Measurements from ENCODE around the gene HDDC3. TPM values are rescaled to one million over a fixed set of nuclear protein-coding genes. Genes with fewer than 3 reads are reported as not detected.

HDDC3 gene
- polyA plus RNA-seq, 1 of the 3 experiments (the other 2 are of a cell fraction): 25.8 TPM

DNA sequence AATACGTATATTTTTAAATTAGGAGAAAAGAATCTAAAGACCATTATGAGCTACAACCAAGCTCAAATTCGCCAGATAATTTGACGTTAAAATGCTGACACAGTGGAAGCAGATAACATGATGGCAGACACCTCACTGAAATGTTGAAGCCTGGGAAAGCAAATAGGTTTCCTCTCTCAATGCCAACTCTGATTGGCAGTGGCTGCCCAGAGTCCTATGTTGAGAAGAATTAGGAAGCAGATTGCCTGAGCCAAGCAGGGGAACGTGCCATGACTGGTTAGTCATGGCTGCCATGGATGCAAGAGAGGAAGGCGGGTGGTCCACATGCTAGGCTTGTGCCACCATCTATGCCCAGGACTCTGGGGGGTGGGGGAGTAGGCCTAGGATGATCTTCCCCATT is 5.9 kb upstream of the HDDC3 start:
- Histone ChIP-seq H3K9me2 (no peaks in the 10 kb centered on the region), H3K36me3 (replicated peaks in 1 of 2; ENCODE audit: control insufficient read depth in 1 of 2, insufficient read depth in 2 of 2, low read length in 1 of 2) (peaks cover 43% of the 10 kb centered on the region in 2 experiments), H3K9me3 (no peaks in the 10 kb centered on the region), H3K79me2 (ENCODE audit: insufficient read depth) (peaks cover 23% of the 10 kb centered on the region), H3F3A (replicated peaks; ENCODE audit: insufficient read depth) (no peaks in the 10 kb centered on the region), H2AFZ (ENCODE audit: low read depth) (no peak overlapping the region), H3K27me3 (ENCODE audit: insufficient read depth) (no peaks in the 10 kb centered on the region), H3K4me1 (ENCODE audit: control insufficient read depth in 1 of 2, insufficient read depth in 2 of 2, low read depth in 1 of 2, low read length in 1 of 2) (peaks cover 7 to 19% of the 10 kb centered on the region in 2 experiments; a peak in 2 of 4 replicates), H3K27ac (ENCODE audit: low read depth in 2 of 2, low read length in 1 of 2) (no peak overlapping the region), H3K4me3 (ENCODE audit: low read depth in 2 of 2, low read length in 1 of 2) (no peak overlapping the region), H3K4me2 (no peak overlapping the region), H4K20me1 (ENCODE audit: insufficient read depth) (no peaks in the 10 kb centered on the region), H3K9ac (no peak overlapping the region)
- CTCF ChIA-PET: interaction anchor here (11.5 kb wide), 1 partner anchor 17 kb away, joined by 142 read pairs; the partner anchor contains the start of gene RCCD1
- 96% methylated on average over 5 of the region's 5 CpGs for WGBS (ENCODE audit: low lambda C conversion rate)
- TF ChIP-seq POLR2AphosphoS5 (IDR thresholded peaks at IDR 0.05; ENCODE audit: low read depth, low read length): no peak
- TF ChIP-seq PBX3 (IDR thresholded peaks at IDR 0.05): no peak
- no peak for TF ChIP-seq RAD21 (IDR thresholded peaks at IDR 0.05; ENCODE audit: low read length)
- TF ChIP-seq JUND (IDR thresholded peaks at IDR 0.05): no peak
- no peak for TF ChIP-seq YY1 (IDR thresholded peaks at IDR 0.05; ENCODE audit: low read depth)
- no peak for TF ChIP-seq TEAD4 (IDR thresholded peaks at IDR 0.05; ENCODE audit: borderline replicate concordance, insufficient read depth)
- TF ChIP-seq, protein P1, sequence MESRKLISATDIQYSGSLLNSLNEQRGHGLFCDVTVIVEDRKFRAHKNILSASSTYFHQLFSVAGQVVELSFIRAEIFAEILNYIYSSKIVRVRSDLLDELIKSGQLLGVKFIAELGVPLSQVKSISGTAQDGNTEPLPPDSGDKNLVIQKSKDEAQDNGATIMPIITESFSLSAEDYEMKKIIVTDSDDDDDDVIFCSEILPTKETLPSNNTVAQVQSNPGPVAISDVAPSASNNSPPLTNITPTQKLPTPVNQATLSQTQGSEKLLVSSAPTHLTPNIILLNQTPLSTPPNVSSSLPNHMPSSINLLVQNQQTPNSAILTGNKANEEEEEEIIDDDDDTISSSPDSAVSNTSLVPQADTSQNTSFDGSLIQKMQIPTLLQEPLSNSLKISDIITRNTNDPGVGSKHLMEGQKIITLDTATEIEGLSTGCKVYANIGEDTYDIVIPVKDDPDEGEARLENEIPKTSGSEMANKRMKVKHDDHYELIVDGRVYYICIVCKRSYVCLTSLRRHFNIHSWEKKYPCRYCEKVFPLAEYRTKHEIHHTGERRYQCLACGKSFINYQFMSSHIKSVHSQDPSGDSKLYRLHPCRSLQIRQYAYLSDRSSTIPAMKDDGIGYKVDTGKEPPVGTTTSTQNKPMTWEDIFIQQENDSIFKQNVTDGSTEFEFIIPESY (IDR thresholded peaks at IDR 0.05; ENCODE audit: borderline replicate concordance, low read depth): no peak
- TF ChIP-seq, protein P2, sequence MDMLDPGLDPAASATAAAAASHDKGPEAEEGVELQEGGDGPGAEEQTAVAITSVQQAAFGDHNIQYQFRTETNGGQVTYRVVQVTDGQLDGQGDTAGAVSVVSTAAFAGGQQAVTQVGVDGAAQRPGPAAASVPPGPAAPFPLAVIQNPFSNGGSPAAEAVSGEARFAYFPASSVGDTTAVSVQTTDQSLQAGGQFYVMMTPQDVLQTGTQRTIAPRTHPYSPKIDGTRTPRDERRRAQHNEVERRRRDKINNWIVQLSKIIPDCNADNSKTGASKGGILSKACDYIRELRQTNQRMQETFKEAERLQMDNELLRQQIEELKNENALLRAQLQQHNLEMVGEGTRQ (IDR thresholded peaks at IDR 0.05; ENCODE audit: borderline replicate concordance, low read depth, low read length): no peak
- TF ChIP-seq RCOR1 (IDR thresholded peaks at IDR 0.05; ENCODE audit: low read length): no peak
- TF ChIP-seq CTCF (IDR thresholded peaks at IDR 0.05): no peak
- TF ChIP-seq, protein P3, sequence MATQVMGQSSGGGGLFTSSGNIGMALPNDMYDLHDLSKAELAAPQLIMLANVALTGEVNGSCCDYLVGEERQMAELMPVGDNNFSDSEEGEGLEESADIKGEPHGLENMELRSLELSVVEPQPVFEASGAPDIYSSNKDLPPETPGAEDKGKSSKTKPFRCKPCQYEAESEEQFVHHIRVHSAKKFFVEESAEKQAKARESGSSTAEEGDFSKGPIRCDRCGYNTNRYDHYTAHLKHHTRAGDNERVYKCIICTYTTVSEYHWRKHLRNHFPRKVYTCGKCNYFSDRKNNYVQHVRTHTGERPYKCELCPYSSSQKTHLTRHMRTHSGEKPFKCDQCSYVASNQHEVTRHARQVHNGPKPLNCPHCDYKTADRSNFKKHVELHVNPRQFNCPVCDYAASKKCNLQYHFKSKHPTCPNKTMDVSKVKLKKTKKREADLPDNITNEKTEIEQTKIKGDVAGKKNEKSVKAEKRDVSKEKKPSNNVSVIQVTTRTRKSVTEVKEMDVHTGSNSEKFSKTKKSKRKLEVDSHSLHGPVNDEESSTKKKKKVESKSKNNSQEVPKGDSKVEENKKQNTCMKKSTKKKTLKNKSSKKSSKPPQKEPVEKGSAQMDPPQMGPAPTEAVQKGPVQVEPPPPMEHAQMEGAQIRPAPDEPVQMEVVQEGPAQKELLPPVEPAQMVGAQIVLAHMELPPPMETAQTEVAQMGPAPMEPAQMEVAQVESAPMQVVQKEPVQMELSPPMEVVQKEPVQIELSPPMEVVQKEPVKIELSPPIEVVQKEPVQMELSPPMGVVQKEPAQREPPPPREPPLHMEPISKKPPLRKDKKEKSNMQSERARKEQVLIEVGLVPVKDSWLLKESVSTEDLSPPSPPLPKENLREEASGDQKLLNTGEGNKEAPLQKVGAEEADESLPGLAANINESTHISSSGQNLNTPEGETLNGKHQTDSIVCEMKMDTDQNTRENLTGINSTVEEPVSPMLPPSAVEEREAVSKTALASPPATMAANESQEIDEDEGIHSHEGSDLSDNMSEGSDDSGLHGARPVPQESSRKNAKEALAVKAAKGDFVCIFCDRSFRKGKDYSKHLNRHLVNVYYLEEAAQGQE (IDR thresholded peaks at IDR 0.05; ENCODE audit: low read depth, low read length): no peak
- TF ChIP-seq FOXM1 (IDR thresholded peaks at IDR 0.05; ENCODE audit: low read depth): no peak
- no peak for TF ChIP-seq MXI1 (IDR thresholded peaks at IDR 0.05; ENCODE audit: low read depth, low read length)
- POLR2A ChIA-PET: no interaction called here
- DNase-seq: no peak

Data from SK-N-SH (cell line).